CD4-positive, alpha-beta memory T cell (primary cell): ENCODE measurements around the gene POGK. TPM values are rescaled to one million over a fixed set of nuclear protein-coding genes. Genes with fewer than 3 reads are reported as not detected.

Experiments used
- CTCF ChIA-PET: fragments of 350-600 bp; sonication (Branson Sonifier 250); formaldehyde crosslinking; loops from one replicate; lab custom pipeline; 2021; ENCODE audit warnings: inconsistent platforms; ENCODE audit not compliant: partially characterized antibody; lab: Charles Lee
- POLR2A ChIA-PET: fragments of 350-600 bp; sonication (Branson Sonifier 250); formaldehyde crosslinking; loops from one replicate; lab custom pipeline; 2021; ENCODE audit not compliant: partially characterized antibody; lab: Charles Lee
- DNase-seq, 5 donors: peaks; one replicate each; pipeline versions ENCODE4 v3.0.0 to v3.0.0-alpha.2; 2020 to 2022; ENCODE audit warnings: mixed read lengths in 1 of 5
- H3K27ac ChIP-seq: one replicate; pipeline ENCODE4 v1.7.0; 2013; ENCODE audit warnings: low read depth, low read length
- H3K27me3 ChIP-seq: 2 replicates; pipeline ENCODE4 v1.7.0; 2013; ENCODE audit warnings: mild to moderate bottlenecking, low read length, moderate library complexity; ENCODE audit not compliant: insufficient read depth
- H3K36me3 ChIP-seq: 2 replicates; pipeline ENCODE4 v1.7.0; 2013; ENCODE audit warnings: mild to moderate bottlenecking, low read length, moderate library complexity; ENCODE audit not compliant: insufficient read depth
- H3K4me1 ChIP-seq: 2 replicates; pipeline ENCODE4 v1.7.0; 2013; ENCODE audit warnings: mild to moderate bottlenecking, low read length, moderate library complexity; ENCODE audit not compliant: insufficient read depth
- H3K4me3 ChIP-seq, 2 donors: one replicate each; pipeline ENCODE4 v1.7.0; 2013; ENCODE audit warnings: low read length in 2 of 2, mild to moderate bottlenecking in 1 of 2
- H3K9me3 ChIP-seq, 2 donors: one replicate each; pipeline ENCODE4 v1.7.0; 2013; ENCODE audit warnings: low read length in 2 of 2, control low read depth in 1 of 2; ENCODE audit not compliant: control insufficient read depth in 1 of 2
- H3K27ac Mint-ChIP-seq, 7 donors: one replicate each; pipeline ENCODE4 v1.8.0; 2020 to 2021; ENCODE audit warnings: mixed read lengths in 7 of 7, mild to moderate bottlenecking in 6 of 7, inconsistent platforms in 3 of 7, moderate library complexity in 3 of 7
- H3K27me3 Mint-ChIP-seq, 2 donors: one replicate each; pipeline ENCODE4 v1.8.0; 2020 to 2021; ENCODE audit warnings: mixed read lengths in 2 of 2
- H3K36me3 Mint-ChIP-seq, 2 donors: one replicate each; pipeline ENCODE4 v1.8.0; 2020 to 2021; ENCODE audit warnings: mixed read lengths in 2 of 2, inconsistent platforms in 1 of 2, mild to moderate bottlenecking in 1 of 2
- H3K4me1 Mint-ChIP-seq, 4 donors: one replicate each; pipeline ENCODE4 v1.8.0; 2020 to 2021; ENCODE audit warnings: mixed read lengths in 4 of 4, mild to moderate bottlenecking in 1 of 4
- H3K4me3 Mint-ChIP-seq, 8 donors: one replicate each; pipeline ENCODE4 v1.8.0; 2020 to 2021; ENCODE audit warnings: mixed read lengths in 8 of 8, mild to moderate bottlenecking in 7 of 8, moderate library complexity in 6 of 8, inconsistent platforms in 3 of 8
- H3K9me3 Mint-ChIP-seq, 8 donors: one replicate each; pipeline ENCODE4 v1.8.0; 2020 to 2021; ENCODE audit warnings: mixed read lengths in 8 of 8, mild to moderate bottlenecking in 5 of 8, inconsistent platforms in 3 of 8, moderate library complexity in 1 of 8
- intact Hi-C: fragments of 100-400 bp; cut with micrococcal nuclease; formaldehyde crosslinking; loops from one replicate; pipeline ENCODE4 v1.15.1; 2023
- polyA plus RNA-seq, 2 donors: library from polyadenylated mRNA; unstranded; fragments of 300-500 nt; fragmentation: Illumina TruSeq; gene quantifications; one replicate each; pipeline ENCODE4 v1.2.3, GENCODE V29; 2021
- total RNA-seq, 2 experiments: library from RNA; stranded (reverse); gene quantifications; one replicate each; pipeline ENCODE4 v1.2.3, GENCODE V29; 2021

POGK gene
- total and polyA plus RNA-seq, 4 experiments from 2014 or later, result 6.7 to 44.3 (median 30.1) TPM

DNA sequence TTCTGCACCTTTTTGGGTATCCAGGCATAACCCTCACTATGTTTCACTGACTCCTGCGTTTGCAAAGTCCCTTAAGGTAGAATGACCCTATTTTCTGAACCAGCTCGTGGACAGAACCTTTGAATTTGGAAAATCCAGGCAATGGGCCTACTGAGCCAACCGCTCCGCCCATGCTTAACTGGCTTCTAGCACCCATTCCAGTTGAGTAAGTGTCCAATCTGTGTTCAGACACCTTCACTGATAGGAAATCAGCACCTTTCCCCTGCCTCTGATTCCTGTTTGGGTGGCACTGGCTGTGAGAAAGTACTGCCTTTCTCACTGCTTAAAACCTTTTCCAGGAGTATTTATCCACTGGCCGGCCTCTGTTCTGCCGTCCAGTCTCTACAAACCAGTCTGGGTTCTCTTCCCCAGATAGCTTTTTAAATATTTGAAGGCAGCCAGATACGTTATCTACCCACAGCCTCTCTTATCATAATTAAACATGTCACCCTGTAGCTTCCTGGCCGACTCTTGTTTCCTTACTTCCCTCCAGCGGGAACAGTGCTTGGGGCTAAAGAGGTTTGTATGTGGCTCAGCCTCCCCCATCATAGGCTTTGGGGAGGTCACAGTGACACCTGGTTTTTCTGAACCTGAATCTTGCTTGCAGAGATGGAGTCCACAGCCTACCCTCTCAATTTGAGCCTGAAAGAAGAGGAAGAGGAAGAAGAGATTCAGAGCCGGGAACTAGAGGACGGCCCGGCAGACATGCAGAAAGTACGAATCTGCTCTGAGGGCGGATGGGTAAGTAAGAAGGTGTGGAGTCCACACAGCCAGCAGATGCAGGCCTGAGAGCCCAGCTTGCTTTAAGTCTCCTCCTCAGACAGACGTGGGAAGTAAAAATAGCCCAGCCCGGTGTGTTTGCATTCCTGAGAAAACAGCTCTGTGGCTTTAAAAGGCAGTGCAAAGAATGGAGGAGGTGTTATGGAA lies 1.3 kb downstream of the POGK start:
- peaks cover 45% of the 10 kb centered on the region for H3K4me1 ChIP-seq
- Mint-ChIP-seq H3K36me3 (peaks cover 39 to 55% of the 10 kb centered on the region in 2 donors), H3K4me1 (peaks cover 35 to 76% (median 54%) of the 10 kb centered on the region in 4 donors), H3K9me3 (no peaks in the 10 kb centered on the region), H3K27me3 (no peaks in the 10 kb centered on the region), H3K27ac (peak overlapping the region; percentile 63 to 94 (median 90)), H3K4me3 (peak overlapping the region; percentile 80 to 91 (median 88))
- POLR2A ChIA-PET, result interaction anchor here (1.3 to 4.2 kb wide), 3 partner anchors 28 to 380 kb away, joined by 3 to 54 read pairs (median 3); partner anchors contain the start of gene TADA1
- intact Hi-C loops, result no loop called here
- H3K4me3 ChIP-seq, result peak overlapping the region; percentile 19 to 61
- H3K36me3 ChIP-seq, result peaks cover 39% of the 10 kb centered on the region
- peak overlapping the region; percentile 56 for H3K27ac ChIP-seq
- H3K9me3 ChIP-seq, result no peaks in the 10 kb centered on the region
- no peak for DNase-seq
- H3K27me3 ChIP-seq, result no peaks in the 10 kb centered on the region
- CTCF ChIA-PET, result interaction anchor here (1.3 to 1.5 kb wide), 3 partner anchors 31 to 218 kb away, joined by 3 to 4 read pairs (median 3); partner anchors contain the start of gene TADA1

DNA sequence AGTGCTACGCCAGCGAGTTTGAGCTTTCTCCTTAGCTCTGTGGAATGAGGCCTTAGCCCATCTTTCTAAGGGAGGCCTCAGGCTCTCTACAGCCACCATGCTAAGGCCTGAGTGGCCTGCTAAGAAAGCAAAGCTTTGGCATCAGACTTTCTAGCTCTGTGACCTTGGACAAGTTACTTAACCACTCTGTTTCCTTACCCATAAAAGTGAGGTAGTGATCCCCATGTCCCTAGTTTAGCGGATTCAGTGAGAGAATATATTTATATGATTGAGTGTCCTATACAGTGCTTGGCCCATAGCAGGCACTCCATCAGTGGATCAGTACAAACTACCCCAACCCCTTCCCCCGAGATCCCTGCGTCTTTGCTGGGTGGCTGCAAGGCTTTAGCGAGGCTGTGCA lies 4.0 kb downstream of the POGK start:
- H3K27ac Mint-ChIP-seq, result peak overlapping the region in 4 of 7 donors; percentile 22 to 68 (median 55)
- no peak overlapping the region for H3K27ac ChIP-seq
- CTCF ChIA-PET, result interaction anchor here (0.7 to 1.2 kb wide), 3 partner anchors 12 to 33 kb away, joined by 3 to 4 read pairs (median 3); partner anchors contain the start of gene TADA1
- no peaks in the 10 kb centered on the region for H3K27me3 ChIP-seq
- H3K4me1 ChIP-seq, result peaks cover 44% of the 10 kb centered on the region
- H3K9me3 Mint-ChIP-seq, result no peaks in the 10 kb centered on the region
- no peaks in the 10 kb centered on the region for H3K9me3 ChIP-seq
- intact Hi-C loops, result no loop called here
- peaks cover 40 to 89% (median 65%) of the 10 kb centered on the region in 4 donors for H3K4me1 Mint-ChIP-seq
- H3K36me3 Mint-ChIP-seq, result peaks cover 57 to 83% of the 10 kb centered on the region in 2 donors
- no peak overlapping the region for H3K4me3 Mint-ChIP-seq
- no peak overlapping the region for H3K4me3 ChIP-seq
- POLR2A ChIA-PET, result no interaction called here
- no peak for DNase-seq
- H3K27me3 Mint-ChIP-seq, result no peaks in the 10 kb centered on the region
- peaks cover 66% of the 10 kb centered on the region for H3K36me3 ChIP-seq

DNA sequence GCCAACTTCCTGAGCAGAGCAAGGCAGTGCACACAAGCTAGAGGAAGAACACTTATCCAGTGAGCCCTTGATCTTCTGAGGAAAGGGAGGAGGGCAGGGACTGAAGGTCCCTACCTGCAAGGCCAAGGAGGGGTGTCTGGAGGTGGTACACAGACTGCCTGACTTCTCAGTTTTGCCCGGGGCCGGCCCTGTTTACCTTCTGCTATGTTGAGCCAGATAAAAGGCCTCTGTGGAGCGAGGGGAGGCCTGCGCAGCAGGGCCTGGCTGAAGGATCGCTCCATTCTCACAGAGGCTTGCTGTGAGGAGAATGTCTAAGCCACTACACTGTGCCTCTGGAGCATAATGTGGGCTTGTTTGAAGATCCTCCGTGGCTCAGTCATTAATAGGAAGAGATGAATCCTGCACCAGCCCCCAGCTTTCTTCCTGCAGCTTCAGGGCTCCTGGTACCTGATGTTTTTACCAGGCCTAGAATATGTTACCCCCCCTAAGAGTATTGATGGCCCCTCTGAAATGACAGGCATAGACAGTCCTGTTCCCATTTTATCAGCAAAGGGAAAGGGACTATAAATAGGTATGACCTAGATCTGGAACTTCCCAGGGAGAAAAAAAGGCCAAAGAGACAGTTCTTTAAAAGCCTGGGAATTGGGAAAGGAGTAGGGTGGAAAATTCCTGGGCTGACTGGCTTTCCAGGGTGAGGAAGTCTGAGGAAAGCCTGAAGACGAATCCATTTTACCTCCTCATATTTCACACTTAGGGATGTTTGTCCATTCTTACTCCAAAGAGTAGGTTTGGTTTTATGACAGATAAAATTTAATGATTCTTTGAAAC lies 4.7 kb downstream of the POGK start:
- Histone ChIP-seq H3K27ac (no peak overlapping the region), H3K36me3 (peaks cover 73% of the 10 kb centered on the region), H3K4me3 (no peak overlapping the region), H3K9me3 (no peaks in the 10 kb centered on the region), H3K27me3 (no peaks in the 10 kb centered on the region), H3K4me1 (peaks cover 38% of the 10 kb centered on the region)
- ChIA-PET POLR2A (interaction anchor here (1.0 kb wide), 1 partner anchor 32 kb away, joined by 3 read pairs; the partner anchor contains the start of gene TADA1), CTCF (interaction anchor here (1.0 kb wide), 1 partner anchor 11 kb away, joined by 4 read pairs; no protein-coding TSS in a partner anchor)
- Mint-ChIP-seq H3K27ac (peak overlapping the region in 5 of 7 donors; percentile 35 to 91 (median 66)), H3K9me3 (no peaks in the 10 kb centered on the region), H3K4me1 (peaks cover 35 to 82% (median 58%) of the 10 kb centered on the region in 4 donors), H3K36me3 (peaks cover 61 to 87% of the 10 kb centered on the region in 2 donors), H3K4me3 (no peak overlapping the region), H3K27me3 (no peaks in the 10 kb centered on the region)
- intact Hi-C loops, result no loop called here
- no peak for DNase-seq

DNA sequence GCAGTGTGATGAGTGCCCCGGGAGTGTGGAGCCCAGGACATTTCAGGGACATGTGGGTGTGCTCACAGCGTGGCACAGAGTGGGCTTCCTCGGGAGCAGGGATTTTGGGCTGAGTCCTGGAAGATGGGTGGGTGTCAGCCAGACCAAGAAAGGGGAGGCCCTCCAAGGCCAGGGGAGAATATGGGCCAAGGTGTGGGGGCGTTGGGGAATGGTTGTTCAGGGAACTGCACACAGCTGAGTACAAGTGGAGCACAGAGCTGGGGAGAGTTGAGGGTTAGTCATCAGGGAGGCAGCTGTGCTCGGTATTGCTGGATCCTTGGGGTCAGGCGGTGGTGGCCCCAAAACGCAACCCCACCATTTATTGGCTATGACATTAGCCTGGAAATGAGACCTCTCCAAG lies 5.5 kb downstream of the POGK start:
- H3K27ac Mint-ChIP-seq, result peak overlapping the region in 6 of 7 donors; percentile 2 to 91 (median 62)
- H3K36me3 ChIP-seq, result peaks cover 81% of the 10 kb centered on the region
- intact Hi-C loops, result no loop called here
- H3K4me3 ChIP-seq, result no peak overlapping the region
- ChIA-PET CTCF (no interaction called here), POLR2A (interaction anchor here (1.0 kb wide), 1 partner anchor 31 kb away, joined by 3 read pairs; the partner anchor contains the start of gene TADA1)
- no peaks in the 10 kb centered on the region for H3K9me3 Mint-ChIP-seq
- peaks cover 69 to 94% of the 10 kb centered on the region in 2 donors for H3K36me3 Mint-ChIP-seq
- H3K4me1 ChIP-seq, result peaks cover 38% of the 10 kb centered on the region
- DNase-seq, result no peak
- H3K4me1 Mint-ChIP-seq, result peaks cover 34 to 80% (median 58%) of the 10 kb centered on the region in 4 donors
- no peak overlapping the region for H3K4me3 Mint-ChIP-seq
- H3K27ac ChIP-seq, result no peak overlapping the region
- no peaks in the 10 kb centered on the region for H3K27me3 ChIP-seq
- H3K9me3 ChIP-seq, result no peaks in the 10 kb centered on the region
- H3K27me3 Mint-ChIP-seq, result no peaks in the 10 kb centered on the region

DNA sequence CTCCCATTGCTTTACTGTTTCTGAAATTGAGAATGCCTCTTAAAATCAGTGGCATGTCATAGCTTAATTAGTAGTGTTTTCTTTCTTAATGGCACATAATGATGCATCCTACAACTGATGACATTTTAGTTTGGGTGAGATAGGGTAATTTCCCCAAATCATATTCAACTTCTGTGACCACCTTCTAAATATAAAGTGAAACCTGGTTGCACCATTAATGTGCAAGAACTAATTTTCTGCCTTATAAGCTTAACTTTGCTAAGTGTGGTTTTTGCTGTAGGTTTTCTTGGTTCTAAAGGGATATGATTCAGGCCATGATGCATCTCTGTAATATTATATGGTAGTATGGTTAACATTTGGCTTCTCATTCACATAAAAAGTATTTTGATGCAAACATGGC lies 8.9 kb downstream of the POGK start:
- Histone ChIP-seq H3K27ac (no peak overlapping the region), H3K27me3 (no peaks in the 10 kb centered on the region), H3K9me3 (no peaks in the 10 kb centered on the region), H3K36me3 (peaks cover 80% of the 10 kb centered on the region), H3K4me3 (no peak overlapping the region), H3K4me1 (peaks cover 8% of the 10 kb centered on the region)
- intact Hi-C loops, result no loop called here
- DNase-seq, result no peak
- Mint-ChIP-seq H3K27me3 (no peaks in the 10 kb centered on the region), H3K27ac (peak overlapping the region in 3 of 7 donors; percentile 17 to 50 (median 22)), H3K4me1 (peaks cover 13 to 73% (median 41%) of the 10 kb centered on the region in 4 donors), H3K36me3 (peaks cover 65 to 98% of the 10 kb centered on the region in 2 donors), H3K4me3 (no peak overlapping the region), H3K9me3 (no peaks in the 10 kb centered on the region)
- CTCF ChIA-PET, result no interaction called here
- POLR2A ChIA-PET, result no interaction called here

DNA sequence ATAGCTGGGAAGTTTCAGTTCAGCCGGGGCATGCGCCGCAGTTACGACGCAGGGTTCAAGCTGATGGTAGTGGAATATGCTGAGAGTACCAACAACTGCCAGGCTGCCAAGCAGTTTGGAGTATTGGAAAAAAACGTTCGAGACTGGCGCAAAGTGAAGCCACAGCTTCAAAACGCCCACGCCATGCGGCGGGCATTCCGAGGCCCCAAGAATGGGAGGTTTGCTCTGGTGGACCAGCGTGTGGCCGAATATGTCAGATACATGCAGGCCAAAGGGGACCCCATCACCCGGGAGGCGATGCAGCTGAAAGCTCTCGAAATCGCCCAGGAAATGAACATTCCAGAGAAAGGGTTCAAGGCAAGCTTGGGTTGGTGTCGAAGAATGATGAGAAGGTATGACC lies 9.9 kb downstream of the POGK start:
- Histone ChIP-seq H3K27me3 (no peaks in the 10 kb centered on the region), H3K36me3 (peaks cover 78% of the 10 kb centered on the region), H3K9me3 (no peaks in the 10 kb centered on the region), H3K4me3 (no peak overlapping the region), H3K27ac (no peak overlapping the region), H3K4me1 (no peaks in the 10 kb centered on the region)
- Mint-ChIP-seq H3K36me3 (peaks cover 65 to 98% of the 10 kb centered on the region in 2 donors), H3K4me1 (peaks cover 13 to 67% (median 38%) of the 10 kb centered on the region in 4 donors), H3K9me3 (no peaks in the 10 kb centered on the region), H3K27me3 (no peaks in the 10 kb centered on the region), H3K27ac (no peak overlapping the region), H3K4me3 (no peak overlapping the region)
- ChIA-PET CTCF (no interaction called here), POLR2A (interaction anchor here (0.7 kb wide), 1 partner anchor 10 kb away, joined by 3 read pairs; the partner anchor contains the start of gene POGK)
- intact Hi-C loops, result no loop called here
- no peak for DNase-seq
